Gastrocnemius medialis (tissue), 4 donors: Measurements from ENCODE around the gene MUSK.

Source experiments
- CTCF ChIP-seq, 5 experiments: fragments of 450-650 bp in 3 of 5; fragments of 200-600 bp in 2 of 5; sonication (generic) in 2 of 5; IDR thresholded peaks in 4 of 5; conservative IDR thresholded peaks in 1 of 5; 1 replicate in 4 of 5; 2 replicates in 1 of 5; pipeline ENCODE4 v1.5.1; 2016 to 2019; ENCODE audit warnings: antibody characterized with exemption in 5 of 5, mild to moderate bottlenecking in 3 of 5, moderate library complexity in 3 of 5
- POLR2A ChIP-seq, 2 donors: fragments of 450-650 bp; IDR thresholded peaks; one replicate each; pipeline ENCODE4 v1.6.1; 2017; ENCODE audit warnings: antibody characterized with exemption in 2 of 2, mild to moderate bottlenecking in 2 of 2, moderate library complexity in 2 of 2

DNA sequence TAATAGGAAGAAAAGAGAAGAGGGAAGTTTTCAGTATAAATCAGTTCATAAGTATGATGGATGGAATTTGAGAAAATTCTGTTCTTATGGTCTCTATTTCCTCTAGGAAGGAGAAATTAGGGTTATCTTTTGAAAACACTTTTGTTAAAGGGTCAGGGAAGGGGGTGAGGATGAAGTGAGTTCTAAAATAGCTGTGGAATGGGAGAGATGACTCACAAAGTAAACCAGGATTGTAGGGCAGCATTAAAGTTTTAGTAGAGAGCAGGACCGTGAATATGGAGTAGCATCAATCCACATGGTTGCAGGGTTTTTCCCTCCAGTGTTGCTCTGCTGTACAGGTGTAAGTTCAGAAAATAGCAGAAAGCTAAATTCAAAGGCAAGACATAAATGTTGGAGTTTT is 32.4 kb downstream of the MUSK start:
- TF ChIP-seq CTCF (IDR thresholded peaks at IDR 0.05 in 4 of 5, conservative IDR thresholded peaks at IDR 0.05 in 1 of 5) (no peak), POLR2A (IDR thresholded peaks at IDR 0.05) (no peak)
